ENCODE results near the gene ACP1.

The ACP1 gene

DNA sequence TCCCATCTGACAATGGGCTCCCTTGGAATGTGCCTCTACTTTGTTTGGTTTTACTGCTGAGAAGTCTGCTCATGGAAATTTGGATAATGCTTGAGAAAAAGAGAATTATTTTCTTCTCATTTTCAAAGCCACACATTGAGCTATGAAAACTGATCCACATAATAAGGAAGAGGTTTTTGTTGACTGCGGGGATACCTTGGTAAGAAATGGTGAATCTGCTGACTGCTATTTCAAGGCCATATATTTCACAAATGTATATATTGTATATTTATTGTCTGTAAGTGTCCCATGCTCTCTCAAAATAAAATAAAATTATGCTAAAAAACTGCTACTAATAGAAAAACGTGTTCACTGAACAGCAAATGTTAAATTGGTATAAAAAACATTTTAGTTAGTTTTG, 16.0 kb upstream of the ACP1 start:
- Histone ChIP-seq H3K9ac (ENCODE audit: low read depth, low read length) (no peak overlapping the region), H3K27ac (ENCODE audit: low read length) (no peak overlapping the region), H3K4me1 (ENCODE audit: insufficient read depth, low read length) (no peaks in the 10 kb centered on the region), H3K9me3 (ENCODE audit: insufficient read depth, low read length, severe bottlenecking) (no peaks in the 10 kb centered on the region), H3K27me3 (ENCODE audit: insufficient read depth, low read length, poor library complexity) (no peaks in the 10 kb centered on the region), H3K4me2 (ENCODE audit: insufficient read depth, low read length) (no peak overlapping the region), H3K36me3 (ENCODE audit: insufficient read depth, low read length) (peaks cover 10% of the 10 kb centered on the region), H3K4me3 (ENCODE audit: low read depth in 1 of 2, low read length in 2 of 2) (no peak overlapping the region), H2AFZ (ENCODE audit: low read depth, low read length) (no peak overlapping the region), H4K20me1 (ENCODE audit: insufficient read depth, low read length) (no peaks in the 10 kb centered on the region), H3K79me2 (ENCODE audit: insufficient read depth, low read length) (no peaks in the 10 kb centered on the region)
- DNase-seq (no peak), ATAC-seq (ENCODE audit: insufficient read depth, low read depth) (no peak)
- TF ChIP-seq, protein P1, sequence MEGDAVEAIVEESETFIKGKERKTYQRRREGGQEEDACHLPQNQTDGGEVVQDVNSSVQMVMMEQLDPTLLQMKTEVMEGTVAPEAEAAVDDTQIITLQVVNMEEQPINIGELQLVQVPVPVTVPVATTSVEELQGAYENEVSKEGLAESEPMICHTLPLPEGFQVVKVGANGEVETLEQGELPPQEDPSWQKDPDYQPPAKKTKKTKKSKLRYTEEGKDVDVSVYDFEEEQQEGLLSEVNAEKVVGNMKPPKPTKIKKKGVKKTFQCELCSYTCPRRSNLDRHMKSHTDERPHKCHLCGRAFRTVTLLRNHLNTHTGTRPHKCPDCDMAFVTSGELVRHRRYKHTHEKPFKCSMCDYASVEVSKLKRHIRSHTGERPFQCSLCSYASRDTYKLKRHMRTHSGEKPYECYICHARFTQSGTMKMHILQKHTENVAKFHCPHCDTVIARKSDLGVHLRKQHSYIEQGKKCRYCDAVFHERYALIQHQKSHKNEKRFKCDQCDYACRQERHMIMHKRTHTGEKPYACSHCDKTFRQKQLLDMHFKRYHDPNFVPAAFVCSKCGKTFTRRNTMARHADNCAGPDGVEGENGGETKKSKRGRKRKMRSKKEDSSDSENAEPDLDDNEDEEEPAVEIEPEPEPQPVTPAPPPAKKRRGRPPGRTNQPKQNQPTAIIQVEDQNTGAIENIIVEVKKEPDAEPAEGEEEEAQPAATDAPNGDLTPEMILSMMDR (IDR thresholded peaks at IDR 0.05; ENCODE audit: borderline replicate concordance, extremely low read depth, low read length, poor library complexity, severe bottlenecking), result no peak
- TF ChIP-seq EZH2 (IDR thresholded peaks at IDR 0.05; ENCODE audit: borderline replicate concordance, low read depth, low read length, severe bottlenecking), result no peak

DNA sequence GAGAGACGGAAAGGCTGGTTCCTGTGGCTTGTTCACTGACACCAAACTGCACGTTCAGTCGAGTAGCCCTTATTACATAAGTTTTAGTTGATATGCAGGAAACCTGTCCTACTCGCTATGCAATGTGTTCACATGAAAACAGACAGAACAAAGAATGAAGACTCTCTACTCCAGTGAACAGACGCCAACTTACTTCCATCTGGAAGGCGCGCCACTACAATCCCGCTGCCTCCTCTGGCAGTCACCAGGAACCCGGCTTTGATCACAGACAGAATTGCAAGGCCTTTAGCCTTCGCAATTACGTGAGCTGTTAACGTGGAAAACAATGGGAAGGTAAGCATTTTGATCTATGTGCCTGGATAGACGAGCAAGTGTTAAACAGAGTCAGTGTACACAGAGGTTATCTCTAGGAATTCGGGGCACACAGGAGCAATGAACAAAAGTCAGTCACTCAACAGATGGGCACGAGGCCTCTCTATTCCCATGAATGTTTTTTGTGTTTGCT, 15.2 kb upstream of the ACP1 start:
- Histone ChIP-seq H3K79me2 (ENCODE audit: insufficient read depth, low read length) (no peaks in the 10 kb centered on the region), H3K36me3 (ENCODE audit: insufficient read depth, low read length) (peaks cover 5% of the 10 kb centered on the region), H3K4me3 (ENCODE audit: low read depth in 1 of 2, low read length in 2 of 2) (no peak overlapping the region), H4K20me1 (ENCODE audit: insufficient read depth, low read length) (no peaks in the 10 kb centered on the region), H3K27me3 (ENCODE audit: insufficient read depth, low read length, poor library complexity) (no peaks in the 10 kb centered on the region), H3K4me1 (ENCODE audit: insufficient read depth, low read length) (no peaks in the 10 kb centered on the region), H3K9me3 (ENCODE audit: insufficient read depth, low read length, severe bottlenecking) (no peaks in the 10 kb centered on the region), H3K9ac (ENCODE audit: low read depth, low read length) (no peak overlapping the region), H2AFZ (ENCODE audit: low read depth, low read length) (no peak overlapping the region), H3K4me2 (ENCODE audit: insufficient read depth, low read length) (no peak overlapping the region), H3K27ac (ENCODE audit: low read length) (no peak overlapping the region)
- no peak for DNase-seq
- ATAC-seq (ENCODE audit: insufficient read depth, low read depth), result no peak
- TF ChIP-seq, protein P1 (IDR thresholded peaks at IDR 0.05; ENCODE audit: borderline replicate concordance, extremely low read depth, low read length, poor library complexity, severe bottlenecking), result no peak
- TF ChIP-seq EZH2 (IDR thresholded peaks at IDR 0.05; ENCODE audit: borderline replicate concordance, low read depth, low read length, severe bottlenecking), result no peak

DNA sequence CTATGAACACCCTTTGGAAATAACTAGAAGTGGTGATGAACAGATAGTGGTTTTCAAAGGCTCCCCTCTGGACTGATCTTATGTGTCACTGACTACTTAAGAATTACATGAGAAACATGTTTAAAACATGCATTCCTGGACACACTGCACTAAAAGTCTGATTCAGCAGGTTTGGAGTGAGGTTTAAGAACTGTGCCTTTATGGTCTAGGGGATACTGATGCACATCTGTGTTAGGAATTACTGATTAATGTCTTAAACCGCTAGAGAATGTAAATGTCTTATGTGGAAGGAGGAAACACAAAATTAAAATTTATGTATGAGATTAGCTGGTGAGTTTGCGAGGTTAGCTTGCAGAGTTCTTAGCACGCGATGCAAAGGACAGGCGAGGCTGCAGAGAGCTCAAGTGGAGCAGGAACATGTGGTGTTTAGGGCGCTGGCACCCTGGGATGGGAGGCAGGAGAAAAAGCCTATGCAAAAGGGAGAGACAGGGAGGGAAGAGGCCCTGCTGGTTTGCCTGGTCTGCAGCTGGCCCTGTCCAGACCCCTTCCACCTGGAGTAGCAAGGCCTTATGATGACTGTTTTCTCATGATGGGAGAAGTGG, 12.6 kb upstream of the ACP1 start:
- Histone ChIP-seq H3K36me3 (ENCODE audit: insufficient read depth, low read length) (no peaks in the 10 kb centered on the region; the same call in 1 of the 2 replicates), H3K9ac (ENCODE audit: low read depth, low read length) (no peak overlapping the region), H3K27ac (ENCODE audit: low read length) (no peak overlapping the region), H3K9me3 (ENCODE audit: insufficient read depth, low read length, severe bottlenecking) (no peaks in the 10 kb centered on the region), H3K4me1 (ENCODE audit: insufficient read depth, low read length) (no peaks in the 10 kb centered on the region), H4K20me1 (ENCODE audit: insufficient read depth, low read length) (no peaks in the 10 kb centered on the region), H3K79me2 (ENCODE audit: insufficient read depth, low read length) (no peaks in the 10 kb centered on the region), H2AFZ (ENCODE audit: low read depth, low read length) (no peak overlapping the region), H3K4me3 (ENCODE audit: low read depth in 1 of 2, low read length in 2 of 2) (no peak overlapping the region), H3K27me3 (ENCODE audit: insufficient read depth, low read length, poor library complexity) (no peaks in the 10 kb centered on the region), H3K4me2 (ENCODE audit: insufficient read depth, low read length) (no peak overlapping the region)
- ATAC-seq (ENCODE audit: insufficient read depth, low read depth), result no peak
- no peak for DNase-seq
- TF ChIP-seq, protein P1 (IDR thresholded peaks at IDR 0.05; ENCODE audit: borderline replicate concordance, extremely low read depth, low read length, poor library complexity, severe bottlenecking), result no peak
- no peak for TF ChIP-seq EZH2 (IDR thresholded peaks at IDR 0.05; ENCODE audit: borderline replicate concordance, low read depth, low read length, severe bottlenecking)
